Fibroblast of gingiva (primary cell): ENCODE measurements around the gene UBTF.

Experiments used
- DNase-seq: peaks from one replicate; pipeline ENCODE4 v3.0.0-alpha.2; 2011; ENCODE audit warnings: low read depth

Gene UBTF

GRCh38 chr17:44170499-44171201 is 48.8 kb downstream of the UBTF start, which contains the start of gene ASB16:
TSS of gene ASB16 (plus strand) at chr17:44170704. CDS start at chr17:44170790, 86 bp downstream.
- no peak for DNase-seq

DNA sequence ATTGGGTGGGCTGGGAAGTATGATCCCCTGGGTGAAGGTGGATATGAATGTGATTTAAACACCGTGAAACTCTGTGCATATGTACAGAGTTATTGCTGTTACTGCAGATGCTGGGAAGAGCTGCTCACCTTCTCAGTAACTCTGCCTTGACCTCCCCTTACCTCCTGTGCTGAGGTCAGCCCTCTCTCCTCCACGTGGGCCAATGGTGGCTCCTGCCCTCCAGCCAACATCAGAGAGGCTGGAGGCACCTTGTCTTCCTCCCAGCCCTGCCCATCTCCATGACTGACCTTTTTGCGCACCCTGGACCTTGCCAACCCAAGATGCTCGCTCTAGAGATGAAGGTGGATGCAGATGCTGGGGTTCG is 49.4 kb downstream of the UBTF start:
- no peak for DNase-seq

DNA sequence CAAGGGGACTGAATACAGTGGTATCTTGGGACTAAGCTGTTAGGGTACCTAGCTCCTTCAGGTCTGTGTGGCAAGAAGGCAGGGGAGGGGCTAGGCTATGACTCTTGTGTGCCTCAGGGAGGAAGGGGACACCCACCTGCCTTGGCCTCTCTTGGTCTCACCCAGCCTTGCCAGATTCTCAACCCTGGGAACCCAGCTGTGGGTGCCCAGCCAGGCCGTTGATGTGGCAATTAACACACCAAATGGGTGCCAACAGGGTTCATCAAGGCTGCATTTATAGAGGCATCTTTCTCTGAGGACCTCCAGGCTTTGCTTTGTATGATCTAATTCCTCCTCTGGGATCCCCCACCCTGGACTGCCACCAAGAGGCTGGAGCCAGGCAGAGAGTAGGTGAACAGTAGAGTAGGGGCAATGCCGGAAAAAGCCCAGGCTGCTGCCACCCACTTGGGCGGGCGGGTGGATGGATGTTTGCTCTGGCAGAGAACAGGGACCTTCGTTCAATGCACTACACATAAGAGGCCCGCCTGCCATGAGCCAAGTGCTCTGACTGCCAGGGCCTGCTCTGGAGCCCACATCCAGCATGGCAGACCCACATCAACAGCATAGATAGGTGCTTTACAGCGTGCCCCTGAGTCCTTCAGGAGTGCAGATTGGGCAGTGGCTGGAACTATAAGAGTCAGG is 52.2 kb downstream of the UBTF start:
- DNase-seq: no peak

- DNase-seq: no peak
Observed at GRCh38 chr17:44164476-44164875, 55.0 kb downstream of the UBTF start.

DNA sequence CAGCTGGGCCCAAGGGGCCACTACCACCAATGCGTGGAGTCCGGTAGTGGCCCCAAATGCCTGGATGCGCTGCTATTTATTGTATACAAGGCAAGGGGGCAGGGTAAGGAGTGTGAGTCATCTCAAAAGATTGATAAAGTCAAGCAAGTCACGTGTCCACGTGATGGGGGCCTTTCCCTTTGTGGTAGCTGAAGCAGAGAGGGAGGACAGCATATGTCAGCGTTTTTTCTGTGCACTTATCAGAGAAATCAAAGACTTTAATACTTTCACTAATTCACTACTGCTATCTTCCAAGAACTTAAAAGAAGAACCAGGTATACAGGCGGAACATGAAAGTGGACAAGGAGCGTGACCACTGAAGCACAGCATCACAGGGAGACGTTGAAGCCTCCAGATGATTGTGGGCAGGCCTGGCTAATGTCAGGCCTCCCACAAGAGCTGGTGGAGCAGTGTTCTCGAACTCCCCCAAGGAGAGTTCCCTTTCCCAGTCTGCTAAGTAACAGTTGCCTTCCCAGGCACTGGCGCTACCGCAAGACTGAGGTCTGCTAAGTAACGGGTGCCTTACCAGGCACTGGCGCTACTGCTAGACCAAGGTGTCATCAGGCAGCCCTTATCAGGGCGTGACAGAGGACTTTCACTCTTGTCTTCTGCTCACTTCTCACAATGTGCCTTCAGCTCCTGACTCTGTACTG is 59.8 kb downstream of the UBTF start:
- DNase-seq: no peak

DNA sequence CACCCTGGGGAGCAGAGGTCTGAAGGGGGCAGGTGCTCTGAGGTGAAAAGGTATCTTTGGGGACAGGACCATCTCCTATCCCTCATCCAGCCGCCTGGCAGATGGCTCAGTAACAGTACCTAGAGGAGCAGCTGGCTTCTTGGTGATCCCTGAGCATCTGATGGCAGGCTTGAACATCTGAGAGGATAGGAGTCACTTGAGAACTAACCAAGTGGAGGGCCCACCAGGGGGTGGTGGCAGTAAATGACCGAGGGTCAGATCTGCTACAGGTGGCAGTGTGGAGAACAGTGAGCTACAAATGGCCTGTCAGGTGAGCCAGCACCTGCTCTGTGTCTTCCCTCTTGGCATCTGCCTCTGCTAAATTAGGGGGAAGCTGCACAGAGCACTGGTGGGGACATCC is 64.0 kb downstream of the UBTF start:
- DNase-seq: no peak
